NCI-H82 (cell line): ENCODE results near the gene B4GALT1.
A peak's percentile ranks its signal among the peaks of the same experiment; 100 is the strongest.

Source experiments
- DNase-seq: peaks from one replicate; lab custom pipeline; 2025; lab: John Stamatoyannopoulos, UW

The B4GALT1 gene

GRCh38 chr9:33167084-33167971 lies at the start of gene B4GALT1:
B4GALT1 (minus strand) TSS chr9:33167336; CDS start chr9:33167169, 167 bp downstream.
- DNase-seq = peak; percentile 93

- DNase-seq = peak; percentile 73
Measured at GRCh38 chr9:33211695-33212393, 44.7 kb upstream of the B4GALT1 start.

- DNase-seq = no peak
Measured at GRCh38 chr9:33210006-33210715, 43.0 kb upstream of the B4GALT1 start.

GRCh38 chr9:33209394-33209793 lies 42.3 kb upstream of the B4GALT1 start:
- no peak for DNase-seq

GRCh38 chr9:33202552-33203201 lies 35.5 kb upstream of the B4GALT1 start:
- DNase-seq = no peak

GRCh38 chr9:33202018-33202417 lies 34.9 kb upstream of the B4GALT1 start:
- no peak for DNase-seq

- no peak for DNase-seq
Measured at GRCh38 chr9:33198165-33198564, 31.0 kb upstream of the B4GALT1 start.

- DNase-seq = peak; percentile 30
Measured at GRCh38 chr9:33197279-33198152, 30.4 kb upstream of the B4GALT1 start.

GRCh38 chr9:33196736-33197135 lies 29.6 kb upstream of the B4GALT1 start:
- no peak for DNase-seq

GRCh38 chr9:33193818-33194217 lies 26.7 kb upstream of the B4GALT1 start:
- DNase-seq = no peak

- DNase-seq = peak; percentile 47
Measured at GRCh38 chr9:33192493-33193255, 25.5 kb upstream of the B4GALT1 start.

- no peak for DNase-seq
Measured at GRCh38 chr9:33190021-33190705, 23.0 kb upstream of the B4GALT1 start.

GRCh38 chr9:33189331-33189791 lies 22.2 kb upstream of the B4GALT1 start:
- no peak for DNase-seq

GRCh38 chr9:33188711-33189110 lies 21.6 kb upstream of the B4GALT1 start:
- DNase-seq = no peak

- peak; percentile 8 for DNase-seq
Measured at GRCh38 chr9:33187519-33188218, 20.5 kb upstream of the B4GALT1 start.

- no peak for DNase-seq
Measured at GRCh38 chr9:33186457-33187168, 19.5 kb upstream of the B4GALT1 start.

GRCh38 chr9:33185858-33186257 lies 18.7 kb upstream of the B4GALT1 start:
- no peak for DNase-seq

- no peak for DNase-seq
Measured at GRCh38 chr9:33185406-33185805, 18.3 kb upstream of the B4GALT1 start.
